Caco-2 (cell line): ENCODE data around the gene MYADML2. TPM values are rescaled to one million over a fixed set of nuclear protein-coding genes. Genes with fewer than 3 reads are reported as not detected.

Source experiments
- BruUV-seq: library from RNA; stranded (reverse); fragments of 400-500 nt; replicated peaks from 2 replicates; lab custom pipeline; 2021; lab: Mats Ljungman, UMichigan
- CTCF ChIA-PET: fragments of 300-600 bp; sonication (Branson Sonifier 250); formaldehyde crosslinking; loops from one replicate; lab custom pipeline; 2022; ENCODE audit warnings: antibody characterized with exemption; lab: Charles Lee
- POLR2A ChIA-PET: fragments of 300-600 bp; sonication (Branson Sonifier 250); formaldehyde crosslinking; loops from one replicate; lab custom pipeline; 2022; ENCODE audit warnings: antibody characterized with exemption; lab: Charles Lee
- DNase-seq, 2 experiments: peaks; one replicate each; pipeline versions ENCODE4 v3.0.0 to v3.0.0-alpha.2; 2020 to 2022
- H3K27me3 ChIP-seq: replicated peaks from 2 replicates; pipeline ENCODE4 v1.6.0; 2011; ENCODE audit warnings: low read length; ENCODE audit not compliant: control insufficient read depth, insufficient read depth
- H3K36me3 ChIP-seq: 2 replicates; pipeline ENCODE4 v1.5.1; 2011; ENCODE audit warnings: low read length; ENCODE audit not compliant: control insufficient read depth, insufficient read depth
- H3K4me1 ChIP-seq: fragments of 250-450 bp; sonication (Bioruptor Pico); 2 replicates; pipeline ENCODE4 v1.5.1; 2020; ENCODE audit warnings: mild to moderate bottlenecking
- H3K4me3 ChIP-seq: 2 replicates; pipeline ENCODE4 v1.5.1; 2011; ENCODE audit warnings: low read depth, mild to moderate bottlenecking, control low read depth, low read length
- H3K9me3 ChIP-seq: fragments of 250-450 bp; sonication (Bioruptor Pico); 2 replicates; pipeline ENCODE4 v1.5.1; 2020; ENCODE audit warnings: mild to moderate bottlenecking, moderate library complexity
- H3K27ac Mint-ChIP-seq: one replicate; pipeline ENCODE4 v1.8.0; 2022; ENCODE audit warnings: mixed read lengths; ENCODE audit not compliant: unreplicated experiment
- H3K27me3 Mint-ChIP-seq: one replicate; pipeline ENCODE4 v1.8.0; 2022; ENCODE audit warnings: mixed read lengths; ENCODE audit not compliant: insufficient read depth, unreplicated experiment
- H3K36me3 Mint-ChIP-seq: one replicate; pipeline ENCODE4 v1.8.0; 2022; ENCODE audit warnings: mild to moderate bottlenecking, mixed read lengths; ENCODE audit not compliant: insufficient read depth, unreplicated experiment
- H3K4me1 Mint-ChIP-seq: one replicate; pipeline ENCODE4 v1.8.0; 2022; ENCODE audit warnings: low read depth, mixed read lengths; ENCODE audit not compliant: unreplicated experiment
- H3K4me3 Mint-ChIP-seq: one replicate; pipeline ENCODE4 v1.8.0; 2022; ENCODE audit warnings: mild to moderate bottlenecking, moderate library complexity, mixed read lengths; ENCODE audit not compliant: unreplicated experiment
- H3K9me3 Mint-ChIP-seq: one replicate; pipeline ENCODE4 v1.8.0; 2022; ENCODE audit warnings: mixed read lengths; ENCODE audit not compliant: unreplicated experiment
- intact Hi-C: fragments of 100-400 bp; cut with micrococcal nuclease; formaldehyde crosslinking; loops from one replicate; pipeline ENCODE4 v1.10.0; 2022; ENCODE audit not compliant: unreplicated experiment
- total RNA-seq: library from RNA; stranded (reverse); gene quantifications from 2 replicates; pipeline ENCODE4 v1.2.3, GENCODE V29; 2022
- TF ChIP-seq, protein P1 (sequence below), 2 experiments: fragments of 200-600 bp in 1 of 2; IDR thresholded peaks; 1 replicate in 1 of 2; 2 replicates in 1 of 2; pipeline versions ENCODE4 v1.5.1 to v1.8.0; 2011 to 2022; ENCODE audit warnings: antibody characterized with exemption in 1 of 2, control low read depth in 1 of 2, inconsistent platforms in 1 of 2, low read depth in 1 of 2, low read length in 1 of 2, mild to moderate bottlenecking in 1 of 2, moderate library complexity in 1 of 2; ENCODE audit not compliant: insufficient read depth in 1 of 2, severe bottlenecking in 1 of 2, unreplicated experiment in 1 of 2

The MYADML2 gene
- total RNA-seq, 1 experiment from 2014 or later = not detected

GRCh38 chr17:81907219-81908145 lies 39.6 kb downstream of the MYADML2 start:
- POLR2A ChIA-PET = no interaction called here

DNA sequence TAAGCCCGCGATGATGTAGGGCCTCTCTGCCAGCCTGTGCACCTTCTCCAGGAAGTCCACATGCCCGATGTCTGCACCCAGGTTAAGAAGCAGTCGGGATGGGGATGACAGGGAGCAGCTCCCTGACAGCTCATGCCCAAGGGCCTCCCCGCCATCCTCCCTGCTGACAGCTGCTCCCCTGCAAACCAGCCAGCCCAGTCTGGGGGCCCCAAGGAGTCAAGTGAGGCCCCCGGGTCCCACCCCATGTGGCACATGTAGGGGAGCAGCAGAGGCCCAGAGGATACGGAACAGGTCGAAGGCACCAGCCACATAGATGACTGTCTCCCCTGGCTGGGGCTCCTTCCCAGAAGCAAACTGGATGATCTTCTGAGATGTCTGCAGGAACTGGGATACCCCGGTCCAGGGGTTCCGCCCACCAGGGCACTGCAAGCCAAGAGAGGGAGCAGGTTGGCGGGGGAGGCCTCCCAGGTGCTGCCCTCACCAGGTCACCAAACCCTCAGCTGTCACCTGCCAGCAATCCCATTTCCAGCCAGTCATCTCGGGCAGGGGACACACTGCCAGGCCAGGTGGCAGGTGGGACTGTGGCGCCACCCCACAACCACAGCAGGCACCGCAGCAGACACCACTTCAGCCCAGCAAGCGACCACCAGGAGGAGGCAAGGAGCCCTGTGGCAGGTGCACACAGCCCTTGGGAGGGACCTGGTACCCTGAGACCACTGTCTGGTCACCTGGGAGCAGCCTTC lies 40.4 kb downstream of the MYADML2 start:
- ChIA-PET CTCF (no interaction called here), POLR2A (no interaction called here)
- TF ChIP-seq, protein P1, sequence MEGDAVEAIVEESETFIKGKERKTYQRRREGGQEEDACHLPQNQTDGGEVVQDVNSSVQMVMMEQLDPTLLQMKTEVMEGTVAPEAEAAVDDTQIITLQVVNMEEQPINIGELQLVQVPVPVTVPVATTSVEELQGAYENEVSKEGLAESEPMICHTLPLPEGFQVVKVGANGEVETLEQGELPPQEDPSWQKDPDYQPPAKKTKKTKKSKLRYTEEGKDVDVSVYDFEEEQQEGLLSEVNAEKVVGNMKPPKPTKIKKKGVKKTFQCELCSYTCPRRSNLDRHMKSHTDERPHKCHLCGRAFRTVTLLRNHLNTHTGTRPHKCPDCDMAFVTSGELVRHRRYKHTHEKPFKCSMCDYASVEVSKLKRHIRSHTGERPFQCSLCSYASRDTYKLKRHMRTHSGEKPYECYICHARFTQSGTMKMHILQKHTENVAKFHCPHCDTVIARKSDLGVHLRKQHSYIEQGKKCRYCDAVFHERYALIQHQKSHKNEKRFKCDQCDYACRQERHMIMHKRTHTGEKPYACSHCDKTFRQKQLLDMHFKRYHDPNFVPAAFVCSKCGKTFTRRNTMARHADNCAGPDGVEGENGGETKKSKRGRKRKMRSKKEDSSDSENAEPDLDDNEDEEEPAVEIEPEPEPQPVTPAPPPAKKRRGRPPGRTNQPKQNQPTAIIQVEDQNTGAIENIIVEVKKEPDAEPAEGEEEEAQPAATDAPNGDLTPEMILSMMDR (IDR thresholded peaks at IDR 0.05; ENCODE audit: insufficient read depth in 1 of 2, low read depth in 1 of 2, low read length in 1 of 2, severe bottlenecking in 1 of 2, unreplicated experiment in 1 of 2) = peak in 1 of 2 experiments; percentile 17

More at GRCh38 chr17:81907219-81908145, 39.6 kb downstream of the MYADML2 start:
- no peaks in the 10 kb centered on the region for H3K27me3 ChIP-seq
- CTCF ChIA-PET = no interaction called here
- Mint-ChIP-seq H3K27me3 (no peaks in the 10 kb centered on the region), H3K27ac (peak overlapping the region; percentile 94), H3K4me3 (no peak overlapping the region), H3K36me3 (peaks cover 92% of the 10 kb centered on the region), H3K4me1 (peaks cover 5% of the 10 kb centered on the region), H3K9me3 (no peaks in the 10 kb centered on the region)
- no peaks in the 10 kb centered on the region for H3K9me3 ChIP-seq
- peaks cover 16% of the 10 kb centered on the region for H3K36me3 ChIP-seq
- TF ChIP-seq, protein P1 (IDR thresholded peaks at IDR 0.05; ENCODE audit: insufficient read depth in 1 of 2, low read depth in 1 of 2, low read length in 1 of 2, severe bottlenecking in 1 of 2, unreplicated experiment in 1 of 2) = no peak
- no peak overlapping the region for H3K4me3 ChIP-seq
- no TSS peak for BruUV-seq
- peaks cover 15% of the 10 kb centered on the region for H3K4me1 ChIP-seq
- no peak for DNase-seq
- intact Hi-C loops = no loop called here

DNA sequence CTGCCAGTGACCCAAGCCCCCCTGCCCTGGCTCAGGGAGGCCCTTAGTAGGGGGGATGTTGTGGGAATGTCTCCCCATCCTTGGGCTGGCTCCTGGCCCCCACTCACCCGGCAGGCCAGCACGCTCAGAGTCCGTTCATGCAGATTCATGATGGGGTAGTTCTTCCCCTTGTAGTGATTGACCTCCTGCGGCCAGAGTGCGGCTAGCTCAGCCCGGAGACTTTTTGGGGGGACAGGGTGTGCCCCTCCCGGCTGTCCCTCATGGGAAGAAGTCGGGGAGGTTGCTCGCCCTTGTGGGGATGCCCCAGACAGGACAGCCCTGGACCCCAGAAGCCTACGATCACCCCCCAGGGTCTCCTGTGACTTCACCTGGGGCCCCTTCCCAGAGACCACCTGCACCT lies 41.0 kb downstream of the MYADML2 start:
- H3K4me1 ChIP-seq = peaks cover 12% of the 10 kb centered on the region
- no peaks in the 10 kb centered on the region for H3K27me3 Mint-ChIP-seq
- intact Hi-C loops = no loop called here
- CTCF ChIA-PET = no interaction called here
- POLR2A ChIA-PET = no interaction called here
- H3K9me3 ChIP-seq = no peaks in the 10 kb centered on the region
- H3K4me3 ChIP-seq = no peak overlapping the region
- no peak for DNase-seq
- peaks cover 2% of the 10 kb centered on the region for H3K4me1 Mint-ChIP-seq
- H3K27me3 ChIP-seq = no peaks in the 10 kb centered on the region
- H3K9me3 Mint-ChIP-seq = no peaks in the 10 kb centered on the region
- no peak overlapping the region for H3K4me3 Mint-ChIP-seq
- no TSS peak for BruUV-seq
- H3K27ac Mint-ChIP-seq = no peak overlapping the region
- TF ChIP-seq, protein P1 (IDR thresholded peaks at IDR 0.05; ENCODE audit: insufficient read depth in 1 of 2, low read depth in 1 of 2, low read length in 1 of 2, severe bottlenecking in 1 of 2, unreplicated experiment in 1 of 2) = no peak
- peaks cover 12% of the 10 kb centered on the region; the same call in 1 of the 2 replicates for H3K36me3 ChIP-seq
- H3K36me3 Mint-ChIP-seq = peaks cover 85% of the 10 kb centered on the region

More for the DNA sequence above, 40.4 kb downstream of the MYADML2 start:
- BruUV-seq = no TSS peak
- no peaks in the 10 kb centered on the region for H3K9me3 ChIP-seq
- Mint-ChIP-seq H3K36me3 (peaks cover 85% of the 10 kb centered on the region), H3K4me1 (no peaks in the 10 kb centered on the region), H3K27ac (no peak overlapping the region), H3K9me3 (no peaks in the 10 kb centered on the region), H3K4me3 (no peak overlapping the region), H3K27me3 (no peaks in the 10 kb centered on the region)
- intact Hi-C loops = no loop called here
- no peak overlapping the region for H3K4me3 ChIP-seq
- DNase-seq = no peak
- peaks cover 14% of the 10 kb centered on the region for H3K4me1 ChIP-seq
- H3K27me3 ChIP-seq = no peaks in the 10 kb centered on the region
- H3K36me3 ChIP-seq = peaks cover 12% of the 10 kb centered on the region; the same call in 1 of the 2 replicates
